ENCODE results near the gene KCNA10. TPM values are rescaled to one million over a fixed set of nuclear protein-coding genes. Genes with fewer than 3 reads are reported as not detected.
A peak's percentile ranks its signal among the peaks of the same experiment; 100 is the strongest.

KCNA10 gene
- total and polyA plus RNA-seq, 2 of the 13 experiments (the other 11 are each of a cell fraction or from before 2014, with no cell fraction given), result not detected

DNA sequence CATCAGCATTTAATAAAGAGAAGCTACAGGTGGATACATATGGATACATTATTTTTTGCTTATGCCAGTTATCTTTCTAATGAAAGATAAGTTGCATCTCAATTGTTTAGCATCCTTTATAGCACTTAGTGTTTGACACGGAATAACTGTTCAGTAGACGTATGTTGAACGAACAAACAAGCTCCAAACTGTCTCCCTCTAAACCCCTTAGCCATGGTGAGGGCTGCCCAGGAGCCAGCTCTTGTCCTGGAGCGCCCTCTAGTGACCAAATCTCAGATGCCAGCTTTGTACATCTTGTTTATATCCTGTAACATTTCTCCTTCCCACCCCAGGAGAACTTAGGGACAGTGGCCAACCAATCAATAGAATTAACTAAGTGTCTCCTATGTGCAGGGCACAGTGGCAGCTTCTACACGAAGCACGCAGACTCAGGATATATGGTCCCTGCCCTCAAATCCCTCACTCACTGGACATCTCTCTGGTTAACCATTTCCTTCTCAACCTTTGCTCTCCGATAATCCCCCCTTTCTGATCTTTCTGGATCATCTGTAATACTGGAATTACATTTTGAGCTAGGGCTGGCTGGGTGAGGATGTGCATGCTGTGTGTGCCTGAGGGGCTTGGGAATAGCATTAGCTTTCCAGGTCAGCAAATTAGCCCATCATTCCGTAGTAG lies 22.9 kb downstream of the KCNA10 start (continued):
- no peak for TF ChIP-seq ATM (IDR thresholded peaks at IDR 0.05; ENCODE audit: borderline replicate concordance)
- TF ChIP-seq CHD2 (IDR thresholded peaks at IDR 0.05; ENCODE audit: low read depth, low read length), result no peak
- TF ChIP-seq ZNF556 (CRISPR knock-in tag; IDR thresholded peaks at IDR 0.05; ENCODE audit: borderline replicate concordance), result no peak
- no peak for TF ChIP-seq MEF2D (CRISPR knock-in tag; IDR thresholded peaks at IDR 0.05)
- no peak for TF ChIP-seq ZNF619 (CRISPR knock-in tag; IDR thresholded peaks at IDR 0.05)
- TF ChIP-seq FOXK1 (CRISPR knock-in tag; IDR thresholded peaks at IDR 0.05; ENCODE audit: borderline replicate concordance, low read depth), result peak; percentile 65; the same call in 1 of the 2 replicates

DNA sequence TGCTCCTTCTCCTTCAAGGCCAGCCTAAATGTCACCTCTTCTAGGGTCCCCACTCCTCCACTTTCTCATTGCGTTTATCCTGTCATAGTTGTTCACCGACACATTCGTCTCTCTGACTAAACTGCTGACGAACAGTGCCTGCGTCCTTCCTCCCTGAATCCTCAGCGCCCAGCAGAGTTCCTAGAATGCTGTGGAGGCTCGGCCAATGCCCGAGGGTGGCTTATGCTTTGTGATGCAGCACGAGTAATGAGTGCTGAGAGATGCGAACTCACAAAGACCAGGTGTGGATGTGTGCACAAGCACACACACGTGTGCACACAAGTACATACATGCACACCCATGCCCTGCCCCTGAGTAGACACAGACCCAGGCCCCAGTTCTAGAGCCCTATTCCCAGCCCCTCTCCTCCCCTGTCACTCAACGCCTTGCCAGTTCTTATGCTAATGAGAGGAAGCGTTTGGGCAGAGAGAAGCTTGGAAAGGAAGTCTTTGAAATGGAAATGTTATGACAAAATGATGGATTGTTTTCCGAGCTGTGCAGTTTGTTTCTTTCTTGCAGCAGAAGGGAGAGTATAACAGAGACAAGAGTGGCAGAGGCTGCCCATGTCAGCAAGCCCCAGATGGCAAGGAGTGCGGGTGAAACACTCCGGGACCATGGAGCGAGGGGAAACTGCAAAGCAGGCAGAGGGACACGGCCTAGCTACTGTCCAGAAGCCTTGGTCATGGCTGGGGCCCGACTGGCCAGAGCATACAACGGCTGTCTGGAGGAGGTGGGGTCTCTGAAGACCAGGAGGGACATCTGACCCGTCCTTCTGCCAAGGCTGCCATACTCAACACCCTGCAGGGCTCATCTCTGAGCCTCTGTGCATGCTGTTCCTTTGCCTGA lies 24.2 kb downstream of the KCNA10 start:
- Histone ChIP-seq H3K4me3 (replicated peaks in 1 of 3; ENCODE audit: insufficient read depth in 1 of 3, low read depth in 2 of 3, low read length in 3 of 3) (no peak overlapping the region), H3K27me3 (ENCODE audit: control insufficient read depth in 1 of 2, insufficient read depth in 2 of 2, low read length in 2 of 2) (no peaks in the 10 kb centered on the region; a peak in 1 of 5 replicates), H4K20me1 (ENCODE audit: insufficient read depth, low read length) (no peaks in the 10 kb centered on the region), H3K79me2 (ENCODE audit: insufficient read depth, low read length) (no peaks in the 10 kb centered on the region), H3K4me1 (ENCODE audit: insufficient read depth, low read length) (no peaks in the 10 kb centered on the region), H3K9me3 (ENCODE audit: low read length) (no peaks in the 10 kb centered on the region), H3K9ac (ENCODE audit: insufficient read depth, low read depth, low read length) (no peak overlapping the region), H3K4me2 (ENCODE audit: low read depth, low read length) (no peak overlapping the region), H3K36me3 (replicated peaks in 1 of 2; ENCODE audit: control insufficient read depth in 1 of 2, insufficient read depth in 2 of 2, low read length in 2 of 2) (no peaks in the 10 kb centered on the region), H3K27ac (ENCODE audit: extremely low read length, insufficient read depth, low read length) (no peak overlapping the region), H2AFZ (ENCODE audit: low read length) (no peak overlapping the region)
- no TSS peak for BruUV-seq (replicated peaks)
- in situ Hi-C loops (cut with HindIII; ENCODE audit: extremely low pct_ligation_motif_present, low pct_unique_long_range_greater_than_20kb), result loop anchor here (10.0 kb wide), 1 partner anchor 290 kb away; no protein-coding TSS in a partner anchor
- 25% methylated on average over 15 of the region's 21 CpGs for WGBS (ENCODE audit: low lambda C conversion rate)
- ChIA-PET POLR2A (no interaction called here), CTCF (ENCODE audit: low intra/inter-chr PET ratio, low total read pairs) (interaction anchor here (2.1 kb wide), 1 partner anchor 82 kb away, joined by 11 read pairs; no protein-coding TSS in a partner anchor)
- ATAC-seq, result no peak
- no peak for FAIRE-seq
- DNase-seq (ENCODE audit: low spot score), result no peak
- intact Hi-C loops (cut with micrococcal nuclease; ENCODE audit: unreplicated experiment), result loop anchor here (1.0 kb wide), 1 partner anchor 291 kb away; no protein-coding TSS in a partner anchor
- TF ChIP-seq AGO1 (IDR thresholded peaks at IDR 0.05; ENCODE audit: low read depth, low read length, poor library complexity, severe bottlenecking) (no peak), GTF3A (CRISPR knock-in tag; conservative IDR thresholded peaks at IDR 0.05) (no peak), ISL2 (CRISPR knock-in tag; IDR thresholded peaks at IDR 0.05) (no peak), PLRG1 (conservative IDR thresholded peaks at IDR 0.05) (no peak), U2AF2 (IDR thresholded peaks at IDR 0.05; ENCODE audit: low read depth, low read length) (no peak), ZNF557 (CRISPR knock-in tag; IDR thresholded peaks at IDR 0.05) (no peak), ZNF30 (CRISPR knock-in tag; IDR thresholded peaks at IDR 0.05) (no peak)
- TF ChIP-seq, protein P1, sequence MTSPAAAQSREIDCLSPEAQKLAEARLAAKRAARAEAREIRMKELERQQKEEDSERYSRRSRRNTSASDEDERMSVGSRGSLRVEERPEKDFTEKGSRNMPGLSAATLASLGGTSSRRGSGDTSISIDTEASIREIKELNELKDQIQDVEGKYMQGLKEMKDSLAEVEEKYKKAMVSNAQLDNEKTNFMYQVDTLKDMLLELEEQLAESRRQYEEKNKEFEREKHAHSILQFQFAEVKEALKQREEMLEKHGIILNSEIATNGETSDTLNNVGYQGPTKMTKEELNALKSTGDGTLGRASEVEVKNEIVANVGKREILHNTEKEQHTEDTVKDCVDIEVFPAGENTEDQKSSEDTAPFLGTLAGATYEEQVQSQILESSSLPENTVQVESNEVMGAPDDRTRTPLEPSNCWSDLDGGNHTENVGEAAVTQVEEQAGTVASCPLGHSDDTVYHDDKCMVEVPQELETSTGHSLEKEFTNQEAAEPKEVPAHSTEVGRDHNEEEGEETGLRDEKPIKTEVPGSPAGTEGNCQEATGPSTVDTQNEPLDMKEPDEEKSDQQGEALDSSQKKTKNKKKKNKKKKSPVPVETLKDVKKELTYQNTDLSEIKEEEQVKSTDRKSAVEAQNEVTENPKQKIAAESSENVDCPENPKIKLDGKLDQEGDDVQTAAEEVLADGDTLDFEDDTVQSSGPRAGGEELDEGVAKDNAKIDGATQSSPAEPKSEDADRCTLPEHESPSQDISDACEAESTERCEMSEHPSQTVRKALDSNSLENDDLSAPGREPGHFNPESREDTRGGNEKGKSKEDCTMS (CRISPR knock-in tag; conservative IDR thresholded peaks at IDR 0.05), result no peak
- TF ChIP-seq, protein P2, sequence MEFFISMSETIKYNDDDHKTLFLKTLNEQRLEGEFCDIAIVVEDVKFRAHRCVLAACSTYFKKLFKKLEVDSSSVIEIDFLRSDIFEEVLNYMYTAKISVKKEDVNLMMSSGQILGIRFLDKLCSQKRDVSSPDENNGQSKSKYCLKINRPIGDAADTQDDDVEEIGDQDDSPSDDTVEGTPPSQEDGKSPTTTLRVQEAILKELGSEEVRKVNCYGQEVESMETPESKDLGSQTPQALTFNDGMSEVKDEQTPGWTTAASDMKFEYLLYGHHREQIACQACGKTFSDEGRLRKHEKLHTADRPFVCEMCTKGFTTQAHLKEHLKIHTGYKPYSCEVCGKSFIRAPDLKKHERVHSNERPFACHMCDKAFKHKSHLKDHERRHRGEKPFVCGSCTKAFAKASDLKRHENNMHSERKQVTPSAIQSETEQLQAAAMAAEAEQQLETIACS (CRISPR knock-in tag; IDR thresholded peaks at IDR 0.05), result no peak
- TF ChIP-seq, protein P3, sequence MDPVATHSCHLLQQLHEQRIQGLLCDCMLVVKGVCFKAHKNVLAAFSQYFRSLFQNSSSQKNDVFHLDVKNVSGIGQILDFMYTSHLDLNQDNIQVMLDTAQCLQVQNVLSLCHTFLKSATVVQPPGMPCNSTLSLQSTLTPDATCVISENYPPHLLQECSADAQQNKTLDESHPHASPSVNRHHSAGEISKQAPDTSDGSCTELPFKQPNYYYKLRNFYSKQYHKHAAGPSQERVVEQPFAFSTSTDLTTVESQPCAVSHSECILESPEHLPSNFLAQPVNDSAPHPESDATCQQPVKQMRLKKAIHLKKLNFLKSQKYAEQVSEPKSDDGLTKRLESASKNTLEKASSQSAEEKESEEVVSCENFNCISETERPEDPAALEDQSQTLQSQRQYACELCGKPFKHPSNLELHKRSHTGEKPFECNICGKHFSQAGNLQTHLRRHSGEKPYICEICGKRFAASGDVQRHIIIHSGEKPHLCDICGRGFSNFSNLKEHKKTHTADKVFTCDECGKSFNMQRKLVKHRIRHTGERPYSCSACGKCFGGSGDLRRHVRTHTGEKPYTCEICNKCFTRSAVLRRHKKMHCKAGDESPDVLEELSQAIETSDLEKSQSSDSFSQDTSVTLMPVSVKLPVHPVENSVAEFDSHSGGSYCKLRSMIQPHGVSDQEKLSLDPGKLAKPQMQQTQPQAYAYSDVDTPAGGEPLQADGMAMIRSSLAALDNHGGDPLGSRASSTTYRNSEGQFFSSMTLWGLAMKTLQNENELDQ (CRISPR knock-in tag; IDR thresholded peaks at IDR 0.05; ENCODE audit: borderline replicate concordance), result no peak

Data from HepG2 (cell line).